HCT116 (cell line): ENCODE data around the gene C17orf58.

Source experiments
- CEBPB ChIP-seq: IDR thresholded peaks from 2 replicates; pipeline ENCODE4 v1.6.1; 2012; ENCODE audit warnings: low read depth
- TCF7L2 ChIP-seq: IDR thresholded peaks from 2 replicates; pipeline ENCODE4 v1.7.0; 2011; ENCODE audit warnings: borderline replicate concordance, inconsistent platforms; ENCODE audit not compliant: insufficient read depth, insufficient read length; ENCODE audit errors: extremely low read depth
- TF ChIP-seq, protein P1 (sequence below), 3 experiments: fragments of 200-600 bp in 1 of 3; sonication (generic) in 1 of 3; IDR thresholded peaks in 2 of 3; conservative IDR thresholded peaks in 1 of 3; 2 replicates each; pipeline ENCODE4 v1.5.1; 2012 to 2017; ENCODE audit warnings: low read depth in 2 of 3, low read length in 2 of 3, antibody characterized with exemption in 1 of 3, borderline replicate concordance in 1 of 3, control low read depth in 1 of 3, mild to moderate bottlenecking in 1 of 3, mixed read lengths in 1 of 3, mixed run types in 1 of 3, moderate library complexity in 1 of 3; ENCODE audit not compliant: insufficient read depth in 1 of 3

DNA sequence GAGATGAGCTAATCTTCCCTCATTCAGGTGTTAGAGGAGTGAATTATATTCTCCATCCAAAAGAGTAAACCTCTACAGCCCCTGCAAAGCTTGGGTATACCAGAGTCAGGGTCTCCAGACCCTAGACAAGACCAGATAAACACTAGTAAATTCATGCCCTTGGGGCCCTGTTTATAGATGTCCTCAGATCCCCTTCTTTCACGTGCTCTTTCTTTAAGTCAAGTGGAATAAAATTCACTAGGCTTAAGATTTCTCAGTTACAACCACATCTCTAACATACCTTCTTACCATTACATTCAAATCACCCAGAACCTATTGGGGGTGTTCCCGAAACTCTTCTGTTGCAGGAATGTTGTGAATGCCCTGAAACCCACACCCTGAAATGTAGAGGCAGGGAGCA, 2.2 kb upstream of the C17orf58 start:
- TF ChIP-seq, protein P1, sequence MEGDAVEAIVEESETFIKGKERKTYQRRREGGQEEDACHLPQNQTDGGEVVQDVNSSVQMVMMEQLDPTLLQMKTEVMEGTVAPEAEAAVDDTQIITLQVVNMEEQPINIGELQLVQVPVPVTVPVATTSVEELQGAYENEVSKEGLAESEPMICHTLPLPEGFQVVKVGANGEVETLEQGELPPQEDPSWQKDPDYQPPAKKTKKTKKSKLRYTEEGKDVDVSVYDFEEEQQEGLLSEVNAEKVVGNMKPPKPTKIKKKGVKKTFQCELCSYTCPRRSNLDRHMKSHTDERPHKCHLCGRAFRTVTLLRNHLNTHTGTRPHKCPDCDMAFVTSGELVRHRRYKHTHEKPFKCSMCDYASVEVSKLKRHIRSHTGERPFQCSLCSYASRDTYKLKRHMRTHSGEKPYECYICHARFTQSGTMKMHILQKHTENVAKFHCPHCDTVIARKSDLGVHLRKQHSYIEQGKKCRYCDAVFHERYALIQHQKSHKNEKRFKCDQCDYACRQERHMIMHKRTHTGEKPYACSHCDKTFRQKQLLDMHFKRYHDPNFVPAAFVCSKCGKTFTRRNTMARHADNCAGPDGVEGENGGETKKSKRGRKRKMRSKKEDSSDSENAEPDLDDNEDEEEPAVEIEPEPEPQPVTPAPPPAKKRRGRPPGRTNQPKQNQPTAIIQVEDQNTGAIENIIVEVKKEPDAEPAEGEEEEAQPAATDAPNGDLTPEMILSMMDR (IDR thresholded peaks at IDR 0.05 in 2 of 3, conservative IDR thresholded peaks at IDR 0.05 in 1 of 3; ENCODE audit: borderline replicate concordance in 1 of 3, insufficient read depth in 1 of 3, low read depth in 2 of 3, low read length in 2 of 3) = no peak
- TF ChIP-seq TCF7L2 = no peak
- TF ChIP-seq CEBPB = no peak
